ENCODE results near the gene SMIM31.

The SMIM31 gene

DNA sequence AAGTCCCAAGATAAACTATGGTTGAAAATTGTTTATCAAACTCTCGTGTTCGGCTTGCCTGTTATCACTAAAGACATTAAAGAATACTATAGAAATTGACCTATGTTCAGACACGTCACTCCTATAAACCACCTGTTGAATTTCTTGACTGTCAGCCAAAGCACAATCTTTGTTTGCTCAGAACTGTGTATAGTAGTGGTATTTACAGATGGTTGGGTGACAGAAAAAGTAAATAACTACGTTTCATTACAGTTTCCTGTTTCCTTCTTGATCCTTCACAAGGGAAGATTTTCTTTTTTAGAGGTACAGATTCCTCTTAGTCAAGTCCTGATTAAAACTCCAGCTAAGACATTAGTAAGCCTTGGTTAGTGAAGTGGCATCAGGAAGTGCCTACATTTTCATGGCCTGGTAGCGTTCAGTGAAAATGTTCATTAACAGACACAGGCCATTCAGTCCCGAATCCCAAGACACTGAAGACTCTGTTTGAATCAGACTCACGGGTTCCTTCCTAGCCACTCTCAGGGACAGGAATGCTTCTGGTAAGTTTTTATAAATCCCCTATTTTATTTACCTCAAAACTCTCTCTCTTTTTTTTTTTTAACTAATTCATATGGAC lies at the start of gene SMIM31:
Gene SMIM31, plus strand, starts transcription at position 259 of the 616 bp plus-strand sequence. CDS start 16,313 bp downstream, outside the sequence.
- no peak for DNase-seq (ENCODE audit: low read depth)
- TF ChIP-seq CTCF (conservative IDR thresholded peaks at IDR 0.05; ENCODE audit: low read length): no peak
- H3K4me3 ChIP-seq (ENCODE audit: low read length): no peak within 1 kb of the TSS

DNA sequence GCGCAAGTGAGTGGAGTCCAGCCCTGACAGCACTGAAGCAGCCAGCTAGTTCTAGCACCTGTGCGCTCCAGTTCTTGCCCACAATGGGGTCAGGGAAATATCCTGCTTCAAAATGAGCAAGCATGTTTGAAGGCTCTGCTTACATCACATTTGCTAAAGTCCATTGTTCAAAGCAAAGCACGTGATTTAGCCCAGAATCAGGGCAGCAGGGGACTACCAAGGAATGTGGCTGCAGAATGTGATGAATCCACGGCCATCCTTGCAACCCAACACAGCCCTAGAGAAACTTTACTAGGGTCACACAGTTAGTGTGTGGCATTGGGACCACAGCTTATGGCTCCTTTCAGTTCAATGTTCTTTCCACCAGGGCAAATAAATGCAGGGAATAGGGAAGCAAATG lies 47.3 kb upstream of the SMIM31 start:
- no peak overlapping the region for H3K4me3 ChIP-seq (ENCODE audit: low read length)
- no peak for DNase-seq (ENCODE audit: low read depth)
- no peak for TF ChIP-seq CTCF (conservative IDR thresholded peaks at IDR 0.05; ENCODE audit: low read length)

DNA sequence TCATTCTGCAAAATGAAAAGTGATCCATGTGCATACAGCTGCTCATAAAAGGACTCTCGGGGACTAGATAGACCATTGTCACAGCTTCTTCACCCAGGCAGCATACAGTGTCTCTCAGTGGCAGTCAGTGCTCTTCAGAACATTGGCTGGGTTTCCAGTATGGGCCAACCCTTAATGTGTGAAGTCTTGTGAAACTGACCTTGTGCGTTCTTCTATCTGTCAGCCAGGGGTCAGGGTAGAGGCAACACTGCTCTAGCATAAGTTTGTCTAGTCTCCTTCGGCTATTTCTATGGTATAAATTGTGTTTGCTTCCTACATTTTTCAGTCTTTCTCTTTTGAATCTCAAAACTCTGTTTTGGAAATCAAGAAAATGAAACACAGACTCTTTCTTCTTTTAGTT lies 37.0 kb upstream of the SMIM31 start:
- no peak for TF ChIP-seq CTCF (conservative IDR thresholded peaks at IDR 0.05; ENCODE audit: low read length)
- no peak for DNase-seq (ENCODE audit: low read depth)
- H3K4me3 ChIP-seq (ENCODE audit: low read length): no peak overlapping the region

- H3K4me3 ChIP-seq (ENCODE audit: low read length): no peak overlapping the region
- no peak for DNase-seq (ENCODE audit: low read depth)
- no peak for TF ChIP-seq CTCF (conservative IDR thresholded peaks at IDR 0.05; ENCODE audit: low read length)
Observed at GRCh38 chr4:164718827-164719226, 35.1 kb upstream of the SMIM31 start.

DNA sequence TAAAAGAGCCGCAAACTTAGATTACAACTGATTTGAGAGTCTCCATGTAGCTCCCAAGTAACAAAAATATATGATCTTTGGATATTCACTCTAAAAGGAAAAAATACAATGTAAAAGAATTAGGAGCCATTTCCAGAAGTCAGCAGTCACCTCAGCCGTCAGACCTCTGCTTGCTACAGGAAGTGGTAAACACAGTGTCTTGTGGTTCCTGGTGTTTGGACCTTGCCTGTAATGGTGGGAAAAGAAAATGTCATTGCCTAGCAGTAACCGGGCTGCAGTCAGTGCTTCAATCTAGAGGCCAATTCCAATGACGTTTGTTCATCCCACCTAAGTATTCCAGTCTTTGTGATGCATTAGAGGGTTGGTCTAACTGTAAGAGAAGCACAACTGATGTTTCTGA lies 28.9 kb upstream of the SMIM31 start:
- no peak overlapping the region for H3K4me3 ChIP-seq (ENCODE audit: low read length)
- no peak for DNase-seq (ENCODE audit: low read depth)

GRCh38 chr4:164730705-164731393 lies 23.1 kb upstream of the SMIM31 start:
- H3K4me3 ChIP-seq (ENCODE audit: low read length): no peak overlapping the region
- no peak for DNase-seq (ENCODE audit: low read depth)
- no peak for TF ChIP-seq CTCF (conservative IDR thresholded peaks at IDR 0.05; ENCODE audit: low read length)

More for the DNA sequence above, 28.9 kb upstream of the SMIM31 start:
- no peak for TF ChIP-seq CTCF (conservative IDR thresholded peaks at IDR 0.05; ENCODE audit: low read length)

Measured in AG10803 (cell line).